GM19438 (cell line): ENCODE results near the gene CDRT4.

ENCODE experiments used
- ATAC-seq: cut with Tn5 transposase; IDR thresholded peaks from one replicate; pipeline ENCODE4 v1.9.1; 2021; ENCODE audit warnings: low read depth; ENCODE audit not compliant: unreplicated experiment

CDRT4 gene

GRCh38 chr17:15493693-15494035 lies 26.2 kb upstream of the CDRT4 start:
- no peak for ATAC-seq

GRCh38 chr17:15492791-15493692 lies 25.6 kb upstream of the CDRT4 start:
- no peak for ATAC-seq

GRCh38 chr17:15492186-15492585 lies 24.8 kb upstream of the CDRT4 start:
- ATAC-seq, result no peak

GRCh38 chr17:15490634-15491261 lies 23.3 kb upstream of the CDRT4 start:
- no peak for ATAC-seq

GRCh38 chr17:15488557-15488956 lies 21.1 kb upstream of the CDRT4 start:
- ATAC-seq, result no peak

- no peak for ATAC-seq
Measured at GRCh38 chr17:15485045-15485444, 17.6 kb upstream of the CDRT4 start.

GRCh38 chr17:15483431-15483830 lies 16.0 kb upstream of the CDRT4 start:
- no peak for ATAC-seq

- no peak for ATAC-seq
Measured at GRCh38 chr17:15482476-15482875, 15.1 kb upstream of the CDRT4 start.

- no peak for ATAC-seq
Measured at GRCh38 chr17:15481481-15481880, 14.1 kb upstream of the CDRT4 start.

- no peak for ATAC-seq
Measured at GRCh38 chr17:15480204-15480603, 12.8 kb upstream of the CDRT4 start.

- no peak for ATAC-seq
Measured at GRCh38 chr17:15479703-15480102, 12.3 kb upstream of the CDRT4 start.

- ATAC-seq, result no peak
Measured at GRCh38 chr17:15478845-15479244, 11.4 kb upstream of the CDRT4 start.

- ATAC-seq, result no peak
Measured at GRCh38 chr17:15475631-15476354, 8.4 kb upstream of the CDRT4 start.

- no peak for ATAC-seq
Measured at GRCh38 chr17:15472891-15473290, 5.5 kb upstream of the CDRT4 start.

- ATAC-seq, result no peak
Measured at GRCh38 chr17:15470536-15470935, 3.1 kb upstream of the CDRT4 start.

GRCh38 chr17:15469260-15469659 lies 1.8 kb upstream of the CDRT4 start:
- no peak for ATAC-seq

GRCh38 chr17:15468126-15468525 lies 705 bp upstream of the CDRT4 start:
- no peak for ATAC-seq

GRCh38 chr17:15466131-15466530 lies 1.3 kb downstream of the CDRT4 start:
- ATAC-seq, result no peak

GRCh38 chr17:15465045-15465701 lies 2.2 kb downstream of the CDRT4 start:
- no peak for ATAC-seq

- ATAC-seq, result no peak
Measured at GRCh38 chr17:15464231-15464985, 3.0 kb downstream of the CDRT4 start.
